GM12878 (cell line): ENCODE measurements around the gene SMIM5. TPM values are rescaled to one million over a fixed set of nuclear protein-coding genes. Genes with fewer than 3 reads are reported as not detected.

Experiments used
- ATAC-seq: fragments of 200-7000 bp; cut with Tn5 transposase; 3 replicates; pipeline ENCODE4 v1.9.1; 2020; ENCODE audit warnings: mild to moderate bottlenecking, moderate library complexity
- BruUV-seq: library from RNA; stranded (reverse); fragments of 400-500 nt; replicated peaks from 2 replicates; lab custom pipeline; 2021; lab: Mats Ljungman, UMichigan
- CTCF ChIA-PET: fragments of 300-600 bp; sonication (Branson Sonifier 250); formaldehyde crosslinking; extraction: SDS; loops from one replicate; lab custom pipeline; 2021; ENCODE audit warnings: inconsistent platforms; lab: Yijun Ruan, JAX
- POLR2A ChIA-PET: fragments of 350-600 bp; formaldehyde crosslinking; extraction: SDS; loops from one replicate; lab custom pipeline; 2021; ENCODE audit warnings: inconsistent platforms; lab: Charles Lee
- RAD21 ChIA-PET: fragments of 300-600 bp; sonication (Branson Sonifier 250); formaldehyde crosslinking; loops from one replicate; lab custom pipeline; 2023; ENCODE audit warnings: antibody characterized with exemption; ENCODE audit not compliant: unreplicated experiment; lab: Charles Lee
- SMC1A ChIA-PET: fragments of 300-600 bp; sonication (Branson Sonifier 250); formaldehyde crosslinking; loops from one replicate; lab custom pipeline; 2023; ENCODE audit not compliant: unreplicated experiment, uncharacterized antibody; lab: Charles Lee
- DNase-seq: peaks from one replicate; pipeline ENCODE4 v3.0.0-alpha.2; 2011; ENCODE audit warnings: low read depth, low spot score
- FAIRE-seq: peaks from 3 replicates; lab custom pipeline; 2011; peaks lifted over from hg19 to GRCh38; lab: Jason Lieb, UNC
- H2AFZ ChIP-seq: 2 replicates; pipeline ENCODE4 v1.6.0; 2011; ENCODE audit warnings: low read depth, low read length, control low read depth; ENCODE audit not compliant: control insufficient read depth
- H3K27ac ChIP-seq: 2 replicates; pipeline ENCODE4 v1.5.1; 2011; ENCODE audit warnings: control low read depth; ENCODE audit not compliant: control insufficient read depth, insufficient read depth
- H3K27me3 ChIP-seq, 2 experiments: replicated peaks in 1 of 2; 2 replicates each; pipeline versions ENCODE4 v1.6.0 to v1.6.1; 2011; ENCODE audit warnings: low read length in 1 of 2; ENCODE audit not compliant: control insufficient read depth in 2 of 2, insufficient read depth in 2 of 2
- H3K36me3 ChIP-seq, 2 experiments: 2 replicates each; pipeline ENCODE4 v1.5.1; 2011; ENCODE audit warnings: low read length in 1 of 2; ENCODE audit not compliant: control insufficient read depth in 2 of 2, insufficient read depth in 2 of 2
- H3K4me1 ChIP-seq: 2 replicates; pipeline ENCODE4 v1.6.1; 2011; ENCODE audit warnings: mild to moderate bottlenecking, low read length, moderate library complexity, mixed read lengths; ENCODE audit not compliant: control insufficient read depth, insufficient read depth
- H3K4me2 ChIP-seq: 2 replicates; pipeline ENCODE4 v1.6.0; 2011; ENCODE audit warnings: control low read depth; ENCODE audit not compliant: control insufficient read depth, insufficient read depth
- H3K4me3 ChIP-seq: fragments of 200-600 bp; sonication (generic); 2 replicates; pipeline ENCODE4 v1.5.1; 2016
- H3K79me2 ChIP-seq: 2 replicates; pipeline ENCODE4 v1.6.0; 2011; ENCODE audit warnings: low read length; ENCODE audit not compliant: control insufficient read depth, insufficient read depth
- H3K9ac ChIP-seq: 2 replicates; pipeline ENCODE4 v1.8.0; 2011; ENCODE audit warnings: low read length, control low read depth, mixed read lengths; ENCODE audit not compliant: control insufficient read depth, insufficient read depth
- H3K9me3 ChIP-seq: replicated peaks from 3 replicates; pipeline ENCODE4 v1.5.1; 2011; ENCODE audit warnings: mild to moderate bottlenecking, low read length; ENCODE audit not compliant: control insufficient read depth, insufficient read depth
- H4K20me1 ChIP-seq: 2 replicates; pipeline ENCODE4 v1.6.0; 2011; ENCODE audit not compliant: control insufficient read depth, insufficient read depth
- BHLHE40 ChIP-seq, 2 experiments: fragments of 450-650 bp in 1 of 2; IDR thresholded peaks; 2 replicates each; pipeline ENCODE4 v1.6.1; 2011 to 2017; ENCODE audit warnings: low read depth in 2 of 2, borderline replicate concordance in 1 of 2, improper control_type of control experiment in 1 of 2, low read length in 1 of 2, mild to moderate bottlenecking in 1 of 2
- CHD1 ChIP-seq: IDR thresholded peaks from 2 replicates; pipeline ENCODE4 v1.6.1; 2012; ENCODE audit warnings: low read depth, low read length, improper control_type of control experiment
- ETV6 ChIP-seq, 2 experiments: fragments of 450-650 bp in 1 of 2; IDR thresholded peaks in 1 of 2; conservative IDR thresholded peaks in 1 of 2; 2 replicates each; pipeline ENCODE4 v1.6.1; 2014; ENCODE audit warnings: antibody characterized with exemption in 1 of 2, borderline replicate concordance in 1 of 2, low read depth in 1 of 2, mild to moderate bottlenecking in 1 of 2, moderate library complexity in 1 of 2
- FOS ChIP-seq: IDR thresholded peaks from 3 replicates; pipeline ENCODE4 v1.6.1; 2011; ENCODE audit warnings: borderline replicate concordance; ENCODE audit not compliant: insufficient read length; ENCODE audit errors: extremely low read depth
- GABPA ChIP-seq: IDR thresholded peaks from 2 replicates; pipeline ENCODE4 v1.6.1; 2014; ENCODE audit warnings: antibody characterized with exemption, low read depth, mild to moderate bottlenecking, inconsistent platforms
- GATAD2B ChIP-seq: fragments of 450-650 bp; conservative IDR thresholded peaks from 2 replicates; pipeline ENCODE4 v1.6.1; 2017; ENCODE audit warnings: low read depth, mild to moderate bottlenecking, moderate library complexity
- LARP7 ChIP-seq: fragments of 450-650 bp; IDR thresholded peaks from 2 replicates; pipeline ENCODE4 v1.6.1; 2017; ENCODE audit warnings: mild to moderate bottlenecking
- NR2C1 ChIP-seq: fragments of 450-650 bp; IDR thresholded peaks from 2 replicates; pipeline ENCODE4 v1.6.1; 2017; ENCODE audit warnings: antibody characterized with exemption, mild to moderate bottlenecking, moderate library complexity
- POLR2AphosphoS5 ChIP-seq: IDR thresholded peaks from 2 replicates; pipeline ENCODE4 v1.6.1; 2011; ENCODE audit warnings: mild to moderate bottlenecking, low read length, inconsistent platforms
- RELA ChIP-seq: fragments of 450-650 bp; IDR thresholded peaks from 2 replicates; pipeline ENCODE4 v1.8.0; 2014; ENCODE audit warnings: borderline replicate concordance; ENCODE audit not compliant: partially characterized antibody
- SMAD1 ChIP-seq: fragments of 450-650 bp; IDR thresholded peaks from 2 replicates; pipeline ENCODE4 v1.6.1; 2018; ENCODE audit warnings: mild to moderate bottlenecking, low read depth; ENCODE audit not compliant: partially characterized antibody
- STAT1 ChIP-seq: fragments of 450-650 bp; conservative IDR thresholded peaks from 2 replicates; pipeline ENCODE4 v1.6.1; 2014; ENCODE audit warnings: antibody characterized with exemption, mild to moderate bottlenecking
- YY1 ChIP-seq: IDR thresholded peaks from 2 replicates; pipeline ENCODE4 v1.6.1; 2011; ENCODE audit warnings: low read depth, mild to moderate bottlenecking, low read length
- ZNF207 ChIP-seq: fragments of 450-650 bp; IDR thresholded peaks from 2 replicates; pipeline ENCODE4 v1.6.1; 2014; ENCODE audit warnings: antibody characterized with exemption, mild to moderate bottlenecking, borderline replicate concordance
- ZNF24 ChIP-seq: fragments of 450-650 bp; IDR thresholded peaks from 2 replicates; pipeline ENCODE4 v1.6.1; 2017; ENCODE audit warnings: antibody characterized with exemption, mild to moderate bottlenecking
- WGBS: methylation state at CpG from one replicate; pipeline ENCODE4 v1.1.6; 2016; ENCODE audit warnings: low lambda C conversion rate; ENCODE audit not compliant: insufficient replicate concordance, insufficient coverage; ENCODE audit errors: missing lambda C conversion rate; 5-methylcytosine and 5-hydroxymethylcytosine counted together
- in situ Hi-C: fragments of 300-500 bp; cut with MboI; formaldehyde crosslinking; loops from 9 replicates; pipeline ENCODE4 v1.14.3; 2018; ENCODE audit warnings: mixed read lengths
- intact Hi-C: fragments of 100-400 bp; cut with micrococcal nuclease; formaldehyde crosslinking; loops from one replicate; pipeline ENCODE4 v1.14.2; 2022; ENCODE audit not compliant: unreplicated experiment
- polyA plus RNA-seq, 11 experiments: library from polyadenylated mRNA; depleted of rRNA in 4 of 11; unstranded in 6 of 11; stranded (reverse) in 5 of 11; fragments of >200 nt; fragmentation: Nextera tagmentation in 4 of 11; fragmentation: Illumina TruSeq in 1 of 11; extraction: Ambion mirVana in 4 of 11; extraction: Trizol in 1 of 11; gene quantifications; 1 replicate in 1 of 11; 2 replicates in 10 of 11; pipeline versions ENCODE4 v1.2.1 to v1.2.3, GENCODE V29; 2011 to 2016; ENCODE audit warnings: inconsistent platforms in 2 of 11, missing spikeins in 2 of 11, low read depth in 1 of 11
- total RNA-seq, 4 experiments: library from RNA; depleted of rRNA in 3 of 4; stranded (reverse); fragments of >200 nt in 3 of 4; fragmentation: Illumina TruSeq in 1 of 4; extraction: Trizol in 1 of 4; gene quantifications; 2 replicates each; pipeline versions ENCODE4 v1.2.1 to v1.2.3, GENCODE V29; 2013 to 2021
- TF ChIP-seq, protein P1 (sequence below): fragments of 450-650 bp; formaldehyde crosslinking; IDR thresholded peaks from 2 replicates; pipeline ENCODE4 v1.5.0; 2022; ENCODE audit warnings: mild to moderate bottlenecking, missing genetic modification characterization
- TF ChIP-seq, protein P2 (sequence below): fragments of 450-650 bp; IDR thresholded peaks from 2 replicates; pipeline ENCODE4 v1.6.1; 2016; ENCODE audit warnings: mild to moderate bottlenecking

SMIM5 gene
- total and polyA plus RNA-seq, 10 of the 15 experiments (the other 5 are each of a cell fraction or from before 2014, with no cell fraction given) = 0.08 to 0.11 TPM; not detected in 8

DNA sequence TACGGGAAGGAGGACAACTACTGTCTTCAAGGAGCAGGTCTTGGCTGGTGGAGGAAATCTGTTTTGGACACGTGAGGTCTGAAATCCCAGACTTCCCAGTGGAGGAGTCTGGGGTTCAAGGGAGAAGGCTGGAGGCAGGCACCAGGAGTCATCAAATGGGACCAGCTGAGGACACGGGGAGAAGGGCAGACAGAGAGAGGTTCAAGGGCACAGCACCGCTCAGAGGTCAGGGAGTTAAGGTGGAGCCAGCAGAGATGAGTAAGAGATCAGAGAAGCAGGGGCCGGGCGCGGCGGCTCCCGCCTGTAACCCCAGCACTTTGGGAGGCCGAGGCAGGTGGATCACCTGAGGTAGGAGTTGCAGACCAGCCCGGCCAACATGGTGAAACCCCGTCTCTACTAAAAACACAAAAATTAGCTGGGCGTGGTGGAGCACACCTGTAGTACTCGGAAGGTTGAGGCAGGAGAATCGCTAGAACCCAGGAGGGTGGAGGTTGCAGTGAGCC lies 10.4 kb upstream of the SMIM5 start:
- in situ Hi-C loops = no loop called here
- CTCF ChIA-PET = interaction anchor here (0.9 to 2.0 kb wide), 2 partner anchors 9 to 125 kb away, joined by 3 to 11 read pairs; no protein-coding TSS in a partner anchor
- FAIRE-seq = no peak

DNA sequence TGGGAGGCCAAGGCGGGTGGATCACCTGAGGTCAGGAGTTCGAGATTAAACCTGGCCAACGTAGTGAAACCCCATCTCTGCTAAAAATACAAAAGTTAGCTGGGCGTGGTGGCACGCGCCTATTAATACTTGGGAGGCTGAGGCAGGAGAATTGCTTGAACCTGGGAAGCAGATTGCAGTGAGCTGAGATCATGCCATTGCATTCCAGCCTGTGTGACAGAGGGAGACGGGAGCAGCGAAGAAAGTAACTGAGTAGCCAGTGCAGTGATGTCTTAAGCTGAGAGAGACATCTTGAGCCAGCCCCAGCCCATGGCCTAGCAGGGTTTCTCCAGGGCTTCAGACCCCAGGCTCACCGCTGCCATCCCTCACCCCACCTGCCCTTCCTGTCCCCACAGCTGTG lies 9.8 kb upstream of the SMIM5 start:
- no peaks in the 10 kb centered on the region for H3K36me3 ChIP-seq
- ChIA-PET CTCF (interaction anchor here (0.9 to 2.0 kb wide), 4 partner anchors 9 to 128 kb away, joined by 3 to 11 read pairs (median 4); partner anchors contain the start of gene SMIM5), SMC1A (no interaction called here), POLR2A (no interaction called here), RAD21 (no interaction called here)
- H3K9ac ChIP-seq = no peak overlapping the region
- no peaks in the 10 kb centered on the region for H3K4me1 ChIP-seq
- no peaks in the 10 kb centered on the region for H3K27me3 ChIP-seq
- no peaks in the 10 kb centered on the region for H3K9me3 ChIP-seq
- H2AFZ ChIP-seq = no peak overlapping the region
- ATAC-seq (no peak), FAIRE-seq (no peak), DNase-seq (no peak)
- BruUV-seq = no TSS peak
- H3K79me2 ChIP-seq = no peaks in the 10 kb centered on the region
- WGBS = 68% methylated on average over 9 of the region's 9 CpGs
- in situ Hi-C loops (no loop called here), intact Hi-C loops (no loop called here)
- H4K20me1 ChIP-seq = no peaks in the 10 kb centered on the region
- no peak overlapping the region for H3K4me3 ChIP-seq
- H3K4me2 ChIP-seq = no peak overlapping the region
- H3K27ac ChIP-seq = no peak overlapping the region
- TF ChIP-seq LARP7 (no peak), GABPA (no peak), FOS (no peak), ZNF207 (no peak), YY1 (no peak), CHD1 (no peak), POLR2AphosphoS5 (no peak), GATAD2B (no peak)
- TF ChIP-seq, protein P1, sequence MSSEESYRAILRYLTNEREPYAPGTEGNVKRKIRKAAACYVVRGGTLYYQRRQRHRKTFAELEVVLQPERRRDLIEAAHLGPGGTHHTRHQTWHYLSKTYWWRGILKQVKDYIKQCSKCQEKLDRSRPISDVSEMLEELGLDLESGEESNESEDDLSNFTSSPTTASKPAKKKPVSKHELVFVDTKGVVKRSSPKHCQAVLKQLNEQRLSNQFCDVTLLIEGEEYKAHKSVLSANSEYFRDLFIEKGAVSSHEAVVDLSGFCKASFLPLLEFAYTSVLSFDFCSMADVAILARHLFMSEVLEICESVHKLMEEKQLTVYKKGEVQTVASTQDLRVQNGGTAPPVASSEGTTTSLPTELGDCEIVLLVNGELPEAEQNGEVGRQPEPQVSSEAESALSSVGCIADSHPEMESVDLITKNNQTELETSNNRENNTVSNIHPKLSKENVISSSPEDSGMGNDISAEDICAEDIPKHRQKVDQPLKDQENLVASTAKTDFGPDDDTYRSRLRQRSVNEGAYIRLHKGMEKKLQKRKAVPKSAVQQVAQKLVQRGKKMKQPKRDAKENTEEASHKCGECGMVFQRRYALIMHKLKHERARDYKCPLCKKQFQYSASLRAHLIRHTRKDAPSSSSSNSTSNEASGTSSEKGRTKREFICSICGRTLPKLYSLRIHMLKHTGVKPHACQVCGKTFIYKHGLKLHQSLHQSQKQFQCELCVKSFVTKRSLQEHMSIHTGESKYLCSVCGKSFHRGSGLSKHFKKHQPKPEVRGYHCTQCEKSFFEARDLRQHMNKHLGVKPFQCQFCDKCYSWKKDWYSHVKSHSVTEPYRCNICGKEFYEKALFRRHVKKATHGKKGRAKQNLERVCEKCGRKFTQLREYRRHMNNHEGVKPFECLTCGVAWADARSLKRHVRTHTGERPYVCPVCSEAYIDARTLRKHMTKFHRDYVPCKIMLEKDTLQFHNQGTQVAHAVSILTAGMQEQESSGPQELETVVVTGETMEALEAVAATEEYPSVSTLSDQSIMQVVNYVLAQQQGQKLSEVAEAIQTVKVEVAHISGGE (CRISPR knock-in tag) = no peak

More for the DNA sequence above, 10.4 kb upstream of the SMIM5 start:
- BruUV-seq = no TSS peak
- Histone ChIP-seq H3K4me1 (no peaks in the 10 kb centered on the region), H3K4me3 (no peak overlapping the region), H3K4me2 (no peak overlapping the region), H3K27me3 (no peaks in the 10 kb centered on the region), H3K9me3 (no peaks in the 10 kb centered on the region), H3K36me3 (no peaks in the 10 kb centered on the region), H4K20me1 (no peaks in the 10 kb centered on the region), H3K27ac (no peak overlapping the region), H2AFZ (no peak overlapping the region), H3K9ac (no peak overlapping the region), H3K79me2 (no peaks in the 10 kb centered on the region)
- intact Hi-C loops = no loop called here
- POLR2A ChIA-PET = no interaction called here
- no peak for DNase-seq
- TF ChIP-seq ETV6 (conservative IDR thresholded peaks at IDR 0.05 in 1 of 2, IDR thresholded peaks at IDR 0.05 in 1 of 2; ENCODE audit: borderline replicate concordance in 1 of 2, low read depth in 1 of 2) (no peak), NR2C1 (no peak), ZNF207 (no peak), RELA (no peak), SMAD1 (no peak), STAT1 (no peak), CHD1 (no peak), BHLHE40 (IDR thresholded peaks at IDR 0.05; ENCODE audit: borderline replicate concordance in 1 of 2, low read depth in 2 of 2, low read length in 1 of 2) (no peak), FOS (no peak), ZNF24 (no peak)
- TF ChIP-seq, protein P2, sequence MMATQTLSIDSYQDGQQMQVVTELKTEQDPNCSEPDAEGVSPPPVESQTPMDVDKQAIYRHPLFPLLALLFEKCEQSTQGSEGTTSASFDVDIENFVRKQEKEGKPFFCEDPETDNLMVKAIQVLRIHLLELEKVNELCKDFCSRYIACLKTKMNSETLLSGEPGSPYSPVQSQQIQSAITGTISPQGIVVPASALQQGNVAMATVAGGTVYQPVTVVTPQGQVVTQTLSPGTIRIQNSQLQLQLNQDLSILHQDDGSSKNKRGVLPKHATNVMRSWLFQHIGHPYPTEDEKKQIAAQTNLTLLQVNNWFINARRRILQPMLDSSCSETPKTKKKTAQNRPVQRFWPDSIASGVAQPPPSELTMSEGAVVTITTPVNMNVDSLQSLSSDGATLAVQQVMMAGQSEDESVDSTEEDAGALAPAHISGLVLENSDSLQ = no peak
- no peak for ATAC-seq
- RAD21 ChIA-PET = no interaction called here
- WGBS = 80% methylated on average over 14 of the region's 15 CpGs
- SMC1A ChIA-PET = interaction anchor here (1.4 kb wide), 1 partner anchor 10 kb away, joined by 3 read pairs; the partner anchor contains the start of gene SMIM5
